Esophagus (tissue), 2 donors: Measurements from ENCODE around the gene SETDB2. TPM values are rescaled to one million over a fixed set of nuclear protein-coding genes. Genes with fewer than 3 reads are reported as not detected.

Experiments
- H3K27ac ChIP-seq, 2 donors: one replicate each; pipeline ENCODE4 v1.5.1; 2013; ENCODE audit warnings: low read depth in 2 of 2, mild to moderate bottlenecking in 2 of 2, inconsistent platforms in 1 of 2, low read length in 1 of 2, moderate library complexity in 1 of 2
- H3K27me3 ChIP-seq, 2 donors: one replicate each; pipeline ENCODE4 v1.6.1; 2013; ENCODE audit warnings: low read length in 2 of 2, control low read depth in 1 of 2, mild to moderate bottlenecking in 1 of 2; ENCODE audit not compliant: insufficient read depth in 2 of 2, control insufficient read depth in 1 of 2
- H3K36me3 ChIP-seq, 2 donors: one replicate each; pipeline ENCODE4 v1.6.1; 2013; ENCODE audit warnings: low read length in 1 of 2; ENCODE audit not compliant: control insufficient read depth in 2 of 2, insufficient read depth in 2 of 2
- H3K4me1 ChIP-seq, 2 donors: one replicate each; pipeline ENCODE4 v1.6.1; 2013; ENCODE audit warnings: low read length in 1 of 2; ENCODE audit not compliant: control insufficient read depth in 2 of 2, insufficient read depth in 2 of 2
- H3K4me3 ChIP-seq, 2 donors: one replicate each; pipeline ENCODE4 v1.5.1; 2013; ENCODE audit warnings: low read length in 2 of 2, mild to moderate bottlenecking in 2 of 2, low read depth in 1 of 2, moderate library complexity in 1 of 2
- H3K9me3 ChIP-seq, 2 donors: one replicate each; pipeline ENCODE4 v1.6.1; 2013; ENCODE audit warnings: mild to moderate bottlenecking in 2 of 2, low read depth in 1 of 2, low read length in 1 of 2, moderate library complexity in 1 of 2; ENCODE audit not compliant: control insufficient read depth in 2 of 2, insufficient read depth in 1 of 2
- WGBS, 2 donors: extraction: QIAGEN DNeasy Blood & Tissue Kit; methylation state at CpG; one replicate each; pipeline ENCODE4 v1.1.7; 2013; 5-methylcytosine and 5-hydroxymethylcytosine counted together
- polyA plus RNA-seq, 2 donors: library from polyadenylated mRNA; stranded (reverse); fragments of 200-250 nt; gene quantifications; one replicate each; pipeline ENCODE4 v1.2.3, GENCODE V29; 2013
- donor health status: healthy with polysubstance abuse.
- donor health status: Bipolar disorder and iron deficiency.

SETDB2 gene
- polyA plus RNA-seq, 2 donors: 2.0 to 2.1 TPM

DNA sequence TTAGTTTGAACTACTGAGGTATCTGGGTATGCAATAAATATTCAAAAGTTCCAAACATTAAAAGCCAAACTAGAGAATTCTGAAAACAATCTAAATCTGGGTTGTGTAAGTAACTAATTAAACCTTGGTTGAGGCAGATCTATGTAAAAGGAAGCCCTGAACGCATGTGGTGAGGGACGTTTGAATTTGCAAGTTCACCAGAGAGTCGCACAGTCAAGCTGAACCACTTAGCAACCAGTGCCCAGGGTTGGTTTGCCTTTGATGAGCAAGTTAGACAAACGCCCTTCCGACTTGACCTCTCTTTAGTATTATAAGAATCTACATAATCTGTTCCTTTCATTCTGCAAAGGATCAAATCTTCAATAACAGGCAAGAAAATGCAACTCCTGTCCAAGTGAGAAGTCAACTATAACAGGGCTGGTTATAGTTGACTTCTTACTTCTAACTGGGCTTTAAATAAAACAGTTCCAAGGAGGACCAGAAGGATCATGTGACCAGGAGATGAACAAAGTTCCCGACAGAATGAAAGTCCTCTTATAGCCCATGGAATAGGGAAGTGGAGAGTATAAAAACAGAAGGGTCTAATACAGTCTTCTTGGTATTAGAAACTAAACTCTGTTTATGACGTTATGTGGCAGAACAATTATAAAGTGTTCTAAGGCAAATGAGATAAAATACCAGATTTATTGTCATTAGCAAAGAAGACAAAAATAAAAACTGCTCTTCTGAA lies 92.2 kb downstream of the SETDB2 start:
- peaks cover 4 to 6% of the 10 kb centered on the region in 2 donors for H3K36me3 ChIP-seq
- H3K27ac ChIP-seq: no peak overlapping the region
- no peak overlapping the region for H3K4me3 ChIP-seq
- H3K9me3 ChIP-seq: no peaks in the 10 kb centered on the region
- 68 to 79% methylated on average over 7 of the region's 7 CpGs for WGBS, 2 donors
- H3K27me3 ChIP-seq: no peaks in the 10 kb centered on the region
- H3K4me1 ChIP-seq: no peaks in the 10 kb centered on the region

DNA sequence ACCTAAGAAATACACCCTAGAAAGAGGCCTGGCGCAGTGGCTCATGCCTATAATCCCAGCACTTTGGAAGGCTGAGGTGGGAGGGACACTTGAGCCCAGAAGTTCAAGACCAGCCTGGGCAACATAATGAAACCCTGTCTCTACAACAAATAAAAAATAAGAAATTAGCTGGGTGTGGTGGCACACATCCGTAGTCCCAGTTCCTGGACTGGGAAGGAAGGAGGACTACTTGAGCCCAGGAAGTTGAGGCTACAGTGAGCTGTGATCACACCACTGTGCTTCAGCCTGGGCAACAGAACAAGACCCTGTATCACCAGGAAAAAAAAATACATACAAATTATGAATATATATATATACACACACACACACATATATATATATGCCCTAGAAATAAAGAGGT lies 94.3 kb downstream of the SETDB2 start:
- Histone ChIP-seq H3K9me3 (no peaks in the 10 kb centered on the region), H3K27me3 (no peaks in the 10 kb centered on the region), H3K4me3 (no peak overlapping the region), H3K27ac (no peak overlapping the region), H3K36me3 (peaks cover 4 to 6% of the 10 kb centered on the region in 2 donors), H3K4me1 (no peaks in the 10 kb centered on the region)
- WGBS, 2 donors: 91 to 93% methylated on average over 2 of the region's 2 CpGs

DNA sequence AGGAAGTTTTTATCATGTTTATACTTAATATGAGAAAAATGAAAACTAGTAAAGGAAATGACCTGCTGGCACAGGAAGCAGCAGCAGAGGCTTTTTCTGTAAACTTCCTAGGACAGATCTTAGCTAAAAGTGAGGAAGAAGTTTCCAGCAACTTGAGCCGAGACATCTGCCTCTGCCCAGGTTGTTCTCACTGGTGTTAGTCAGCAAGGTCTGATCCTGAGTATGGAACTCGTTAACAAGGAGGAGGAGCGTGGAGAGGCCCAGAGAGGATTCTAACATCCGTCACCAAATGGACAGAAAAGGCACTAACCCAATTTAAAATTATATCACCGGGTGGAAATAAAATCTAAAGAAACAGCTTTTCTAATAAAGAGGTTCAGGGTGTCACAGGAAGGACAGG lies 95.2 kb downstream of the SETDB2 start:
- Histone ChIP-seq H3K4me1 (no peaks in the 10 kb centered on the region), H3K9me3 (no peaks in the 10 kb centered on the region), H3K36me3 (peaks cover 4 to 6% of the 10 kb centered on the region in 2 donors), H3K27me3 (no peaks in the 10 kb centered on the region), H3K27ac (no peak overlapping the region), H3K4me3 (no peak overlapping the region)
- WGBS, 2 donors: 78 to 81% methylated on average over 5 of the region's 5 CpGs

DNA sequence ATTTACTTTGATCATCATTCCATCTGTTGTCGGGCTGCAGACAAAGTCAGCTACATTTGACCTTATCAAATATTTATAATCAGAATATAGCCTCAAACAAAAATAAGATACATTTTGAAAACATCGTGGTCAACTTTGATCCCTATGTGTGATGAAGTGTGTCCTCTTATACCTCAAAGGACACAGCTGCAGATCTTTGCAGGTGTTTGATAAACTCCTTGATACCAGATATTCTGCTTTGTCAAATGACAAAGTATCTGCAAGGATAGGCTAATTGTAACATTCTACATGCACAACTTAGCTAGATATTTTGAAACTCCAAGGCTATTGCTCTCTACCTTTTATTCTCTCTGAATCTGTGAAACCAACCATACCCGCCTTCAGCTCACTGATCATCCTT lies 95.7 kb downstream of the SETDB2 start:
- WGBS, 2 donors: 74 to 90% methylated on average over 3 of the region's 3 CpGs
- no peaks in the 10 kb centered on the region for H3K4me1 ChIP-seq
- no peak overlapping the region for H3K27ac ChIP-seq
- H3K36me3 ChIP-seq: peaks cover 4 to 6% of the 10 kb centered on the region in 2 donors
- no peaks in the 10 kb centered on the region for H3K9me3 ChIP-seq
- H3K4me3 ChIP-seq: no peak overlapping the region
- no peaks in the 10 kb centered on the region for H3K27me3 ChIP-seq

DNA sequence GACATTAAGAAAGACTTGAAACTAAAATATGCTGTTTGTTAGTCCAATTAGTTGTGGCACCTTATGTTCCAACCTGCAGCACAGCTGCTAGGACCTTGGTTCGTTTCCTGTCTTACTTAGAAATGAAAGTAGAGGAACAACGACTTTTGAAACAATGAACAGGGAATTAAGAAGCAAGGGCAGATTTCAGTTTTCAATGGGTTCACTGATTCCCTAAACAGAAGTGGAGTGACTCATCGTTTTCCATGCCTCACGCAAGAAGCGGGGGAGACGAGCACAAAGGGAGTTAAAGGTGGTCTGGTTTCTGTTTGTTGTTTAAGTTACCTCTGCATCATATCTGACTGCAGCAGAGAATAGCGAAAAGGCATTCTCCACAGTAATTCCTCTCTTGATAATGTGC lies 96.5 kb downstream of the SETDB2 start:
- Histone ChIP-seq H3K9me3 (no peaks in the 10 kb centered on the region), H3K27me3 (no peaks in the 10 kb centered on the region), H3K27ac (peak overlapping the region in 1 of 2 donors; percentile 42), H3K4me1 (no peaks in the 10 kb centered on the region), H3K36me3 (peaks cover 4 to 6% of the 10 kb centered on the region in 2 donors), H3K4me3 (peak overlapping the region in 1 of 2 donors; percentile 15)
- 50 to 54% methylated on average over 7 of the region's 7 CpGs for WGBS, 2 donors

DNA sequence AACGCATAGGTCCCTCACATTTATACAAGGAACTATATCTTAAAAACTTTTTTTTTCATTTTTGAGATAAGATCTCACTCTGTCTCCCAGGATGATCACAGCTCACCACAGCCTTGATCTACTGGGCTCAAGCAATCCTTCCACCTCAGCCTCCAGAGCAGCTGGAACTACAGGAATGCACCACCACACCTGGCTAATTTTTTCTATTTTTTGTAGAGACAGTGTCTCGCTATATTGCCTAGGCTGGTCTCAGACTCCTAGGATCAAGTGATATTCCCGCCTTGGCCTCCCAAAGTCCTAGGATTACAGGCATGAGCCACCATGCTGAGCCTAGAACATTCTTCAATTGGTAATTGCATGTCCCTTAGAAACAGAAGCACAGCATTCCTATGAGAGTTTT lies 99.6 kb downstream of the SETDB2 start:
- Histone ChIP-seq H3K27me3 (no peaks in the 10 kb centered on the region), H3K4me1 (no peaks in the 10 kb centered on the region), H3K4me3 (no peak overlapping the region), H3K9me3 (no peaks in the 10 kb centered on the region), H3K27ac (no peak overlapping the region), H3K36me3 (peaks cover 6 to 7% of the 10 kb centered on the region in 2 donors)
- 94 to 98% methylated on average over 3 of the region's 3 CpGs for WGBS, 2 donors

Other genes with a start within 250 kb of the SETDB2 start
- not detected for gene MLNR, start 223.9 kb upstream of the SETDB2 start, polyA plus RNA-seq
- 1 to 10 TPM; 2.5 to 2.7 TPM for gene CDADC1, start 196.3 kb upstream of the SETDB2 start, polyA plus RNA-seq
- 10 to 100 TPM in 1 of 2 donors, 1 to 10 TPM in 1; 9.8 to 15.9 TPM for gene CAB39L, start 210 bp upstream of the SETDB2 start, polyA plus RNA-seq
- 10 to 100 TPM; 24.5 to 55.4 TPM for gene PHF11, start 51.7 kb downstream of the SETDB2 start, polyA plus RNA-seq
- gene RCBTB1, start 141.3 kb downstream of the SETDB2 start, polyA plus RNA-seq: 1 to 10 TPM; 3.0 to 4.0 TPM
- 1 to 10 TPM; 1.3 to 2.0 TPM for gene ARL11, start 184.2 kb downstream of the SETDB2 start, polyA plus RNA-seq
- gene EBPL, start 247.2 kb downstream of the SETDB2 start, polyA plus RNA-seq: 10 to 100 TPM; 53.0 to 73.6 TPM